ENCODE measurements around the gene CAB39. TPM values are rescaled to one million over a fixed set of nuclear protein-coding genes. Genes with fewer than 3 reads are reported as not detected.

The CAB39 gene
- total and polyA plus RNA-seq, 2 donors from 2014 or later: 39.1 to 77.6 TPM

- no peak for TF ChIP-seq CTCF (IDR thresholded peaks at IDR 0.05; ENCODE audit: borderline replicate concordance, extremely low read depth, insufficient read depth)
- no peak overlapping the region for H3K27ac ChIP-seq (ENCODE audit: low read depth in 2 of 2, low read length in 2 of 2)
- H3K36me3 ChIP-seq (ENCODE audit: control insufficient read depth in 2 of 3, insufficient read depth in 3 of 3, low read length in 3 of 3): no peaks in the 10 kb centered on the region
- DNase-seq (peak in 2 of 5 donors; percentile 27 to 65), FAIRE-seq (no peak)
- no peak overlapping the region for H3K9ac ChIP-seq (ENCODE audit: low read length in 3 of 3)
- intact Hi-C loops (cut with DNase I): loop anchor here (10.0 kb wide), 1 partner anchor 157 kb away; no protein-coding TSS in a partner anchor
- H3K4me3 ChIP-seq (ENCODE audit: low read length in 3 of 3): no peak overlapping the region
- no peaks in the 10 kb centered on the region for H3K27me3 ChIP-seq (ENCODE audit: control insufficient read depth, insufficient read depth, low read length)
- peaks cover 0 to 3% (median 0%) of the 10 kb centered on the region in 3 donors for H3K9me3 ChIP-seq (ENCODE audit: control insufficient read depth in 2 of 3, insufficient read depth in 1 of 3, low read length in 3 of 3)
- H3K4me1 ChIP-seq (ENCODE audit: control insufficient read depth in 2 of 3, insufficient read depth in 2 of 3, low read depth in 1 of 3, low read length in 3 of 3): peaks cover 0 to 5% (median 0%) of the 10 kb centered on the region in 3 donors
Observed at GRCh38 chr2:230827774-230828271, 115.2 kb downstream of the CAB39 start.

GRCh38 chr2:230828272-230828961 is 115.8 kb downstream of the CAB39 start:
- FAIRE-seq: no peak
- no peak overlapping the region for H3K9ac ChIP-seq (ENCODE audit: low read length in 3 of 3)
- intact Hi-C loops (cut with DNase I): loop anchor here (10.0 kb wide), 1 partner anchor 156 kb away; no protein-coding TSS in a partner anchor

DNA sequence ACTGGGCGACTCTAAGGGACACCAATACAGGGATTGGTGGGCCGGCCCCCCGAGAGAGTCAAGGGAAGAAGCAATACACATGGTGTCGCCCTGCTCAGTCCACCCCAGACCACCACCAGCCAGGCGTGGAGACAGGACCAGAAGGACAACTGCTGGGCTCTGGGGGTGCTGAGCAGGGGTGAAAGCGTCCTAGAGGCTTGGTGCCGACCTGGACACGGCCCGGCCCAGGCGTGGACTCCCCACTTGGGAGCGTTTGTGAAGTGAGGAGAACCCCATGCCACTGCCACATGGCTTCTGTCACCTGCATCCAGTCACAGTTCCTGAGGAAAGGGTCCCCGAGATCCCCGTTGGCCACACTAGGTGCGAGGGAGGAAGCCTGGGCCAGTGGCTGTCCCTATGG is 116.7 kb downstream of the CAB39 start:
- Histone ChIP-seq H3K27me3 (ENCODE audit: control insufficient read depth, insufficient read depth, low read length) (no peaks in the 10 kb centered on the region), H3K9me3 (ENCODE audit: control insufficient read depth in 2 of 3, insufficient read depth in 1 of 3, low read length in 3 of 3) (peaks cover 0 to 3% (median 0%) of the 10 kb centered on the region in 3 donors), H3K27ac (ENCODE audit: low read depth in 2 of 2, low read length in 2 of 2) (no peak overlapping the region), H3K4me3 (ENCODE audit: low read length in 3 of 3) (no peak overlapping the region), H3K36me3 (ENCODE audit: control insufficient read depth in 2 of 3, insufficient read depth in 3 of 3, low read length in 3 of 3) (no peaks in the 10 kb centered on the region), H3K4me1 (ENCODE audit: control insufficient read depth in 2 of 3, insufficient read depth in 2 of 3, low read depth in 1 of 3, low read length in 3 of 3) (peaks cover 0 to 5% (median 0%) of the 10 kb centered on the region in 3 donors), H3K9ac (ENCODE audit: low read length in 3 of 3) (no peak overlapping the region)
- intact Hi-C loops (cut with DNase I): loop anchor here (10.0 kb wide), 1 partner anchor 156 kb away; no protein-coding TSS in a partner anchor
- DNase-seq (no peak), FAIRE-seq (no peak)
- no peak for TF ChIP-seq CTCF (IDR thresholded peaks at IDR 0.05; ENCODE audit: borderline replicate concordance, extremely low read depth, insufficient read depth)

More at GRCh38 chr2:230828272-230828961, 115.8 kb downstream of the CAB39 start:
- Histone ChIP-seq H3K27me3 (ENCODE audit: control insufficient read depth, insufficient read depth, low read length) (no peaks in the 10 kb centered on the region), H3K4me3 (ENCODE audit: low read length in 3 of 3) (no peak overlapping the region), H3K4me1 (ENCODE audit: control insufficient read depth in 2 of 3, insufficient read depth in 2 of 3, low read depth in 1 of 3, low read length in 3 of 3) (peaks cover 0 to 5% (median 0%) of the 10 kb centered on the region in 3 donors), H3K27ac (ENCODE audit: low read depth in 2 of 2, low read length in 2 of 2) (no peak overlapping the region), H3K36me3 (ENCODE audit: control insufficient read depth in 2 of 3, insufficient read depth in 3 of 3, low read length in 3 of 3) (no peaks in the 10 kb centered on the region), H3K9me3 (ENCODE audit: control insufficient read depth in 2 of 3, insufficient read depth in 1 of 3, low read length in 3 of 3) (peaks cover 0 to 3% (median 0%) of the 10 kb centered on the region in 3 donors)
- no peak for TF ChIP-seq CTCF (IDR thresholded peaks at IDR 0.05; ENCODE audit: borderline replicate concordance, extremely low read depth, insufficient read depth)
- peak in 4 of 5 donors; percentile 24 to 60 (median 40) for DNase-seq

Measured in kidney (tissue), 14 donors.